ENCODE data around the gene ISCA2. TPM values are rescaled to one million over a fixed set of nuclear protein-coding genes. Genes with fewer than 3 reads are reported as not detected.

Gene ISCA2
- total RNA-seq, 1 donor from 2014 or later = 41.6 TPM

DNA sequence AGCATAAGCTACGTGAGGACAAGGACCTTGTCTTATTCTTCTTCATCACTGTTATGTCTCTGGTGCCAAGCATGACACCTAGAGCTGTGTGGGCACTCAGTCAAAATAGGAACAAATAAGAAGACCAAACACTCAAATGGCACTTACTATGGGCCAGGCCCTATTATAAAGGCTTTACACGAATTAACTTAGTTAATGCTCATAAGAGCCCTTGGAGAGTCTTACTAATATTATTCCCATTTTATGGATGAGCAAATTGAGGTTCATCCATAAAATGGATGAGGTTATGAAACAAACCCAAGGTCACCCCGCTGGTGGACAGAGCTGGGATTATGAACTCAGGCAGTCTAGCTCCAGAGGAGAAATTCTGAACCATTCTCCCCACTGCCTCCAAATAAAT is 47.7 kb downstream of the ISCA2 start:
- DNase-seq (ENCODE audit: low read depth) = no peak
- H3K4me3 ChIP-seq (ENCODE audit: low read depth, low read length) = no peak overlapping the region
- no peak for TF ChIP-seq CTCF (conservative IDR thresholded peaks at IDR 0.05; ENCODE audit: low read depth, low read length)

- DNase-seq (ENCODE audit: low read depth) = no peak
- no peak for TF ChIP-seq CTCF (conservative IDR thresholded peaks at IDR 0.05; ENCODE audit: low read depth, low read length)
- H3K4me3 ChIP-seq (ENCODE audit: low read depth, low read length) = no peak overlapping the region
Observed at GRCh38 chr14:74542056-74542685, 48.6 kb downstream of the ISCA2 start.

DNA sequence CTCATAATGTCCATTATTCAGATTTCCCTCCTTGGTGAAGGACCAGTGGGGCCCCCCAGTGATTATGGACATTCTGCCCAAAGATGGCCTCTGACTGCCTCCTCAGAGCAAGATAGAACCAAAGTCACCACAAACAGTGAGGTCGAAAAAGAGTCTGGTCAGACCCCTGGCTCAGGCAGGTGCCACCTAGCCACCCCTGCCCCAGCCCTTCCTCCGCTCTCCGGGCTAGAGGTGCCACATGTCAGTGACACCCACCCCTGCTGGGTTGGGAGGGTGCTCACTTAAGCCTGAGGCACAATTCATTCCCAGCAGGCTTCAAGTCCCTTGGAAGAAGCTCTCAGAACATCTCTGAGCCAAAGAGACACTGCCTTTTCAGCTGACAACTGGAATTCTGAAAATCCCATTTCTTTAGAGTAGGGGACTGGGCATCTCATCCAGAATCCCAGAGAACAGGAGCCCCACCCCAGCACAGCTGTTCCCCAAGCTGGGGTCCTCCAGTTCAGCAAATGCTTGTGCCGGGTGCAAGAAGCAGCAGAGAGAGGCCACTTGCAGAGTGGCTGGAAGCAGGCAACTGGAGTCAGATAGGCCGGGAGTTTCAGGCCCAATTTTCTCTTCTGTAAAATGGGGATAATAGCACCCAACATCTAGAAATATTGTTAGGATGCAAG is 50.3 kb downstream of the ISCA2 start:
- TF ChIP-seq CTCF (conservative IDR thresholded peaks at IDR 0.05; ENCODE audit: low read depth, low read length) = no peak
- no peak for DNase-seq (ENCODE audit: low read depth)
- no peak overlapping the region for H3K4me3 ChIP-seq (ENCODE audit: low read depth, low read length)

GRCh38 chr14:74545386-74545785 is 51.8 kb downstream of the ISCA2 start:
- no peak for TF ChIP-seq CTCF (conservative IDR thresholded peaks at IDR 0.05; ENCODE audit: low read depth, low read length)
- DNase-seq (ENCODE audit: low read depth) = no peak
- no peak overlapping the region for H3K4me3 ChIP-seq (ENCODE audit: low read depth, low read length)

DNA sequence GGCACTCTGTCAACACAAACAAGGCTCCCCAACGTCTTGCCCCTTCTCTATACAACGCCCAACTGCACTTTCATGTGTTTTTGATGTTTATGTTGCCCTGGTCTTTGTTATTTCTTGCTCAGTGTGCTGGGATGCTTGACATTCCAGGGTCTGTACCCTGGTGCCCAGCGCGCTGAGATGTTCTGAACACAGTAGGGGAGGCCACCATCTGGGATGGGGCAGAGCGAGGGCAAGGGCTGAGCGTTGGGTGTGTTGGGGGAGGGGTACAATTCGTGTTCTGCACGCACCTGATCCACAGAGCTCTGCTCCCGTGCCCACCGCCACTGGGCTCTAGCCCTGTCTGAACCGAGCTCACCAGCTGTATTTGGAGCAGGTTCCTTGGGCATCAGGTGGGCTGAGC is 52.9 kb downstream of the ISCA2 start:
- H3K4me3 ChIP-seq (ENCODE audit: low read depth, low read length) = no peak overlapping the region
- no peak for DNase-seq (ENCODE audit: low read depth)
- no peak for TF ChIP-seq CTCF (conservative IDR thresholded peaks at IDR 0.05; ENCODE audit: low read depth, low read length)

Other genes with a start within 250 kb of the ISCA2 start
- gene ABCD4, start 190.8 kb upstream of the ISCA2 start, total RNA-seq = 36.8 and 65.3 TPM in 2 replicates
- gene VRTN, start 145.3 kb upstream of the ISCA2 start, total RNA-seq = not detected in 2 replicates
- not detected in 2 replicates for gene SYNDIG1L, start 67.6 kb upstream of the ISCA2 start, total RNA-seq
- gene NPC2, start 460 bp upstream of the ISCA2 start, total RNA-seq = 229 and 281 TPM in 2 replicates
- gene LTBP2, start 118.5 kb downstream of the ISCA2 start, total RNA-seq = 33.1 and 39.5 TPM in 2 replicates
- gene AREL1, start 219.3 kb downstream of the ISCA2 start, total RNA-seq = 28.9 and 35.7 TPM in 2 replicates
- gene FCF1, start 219.4 kb downstream of the ISCA2 start, total RNA-seq = 21.4 and 22.9 TPM in 2 replicates